NCI-H1417 treated with DMSO at 0.1 percent for 48 hours (cell line): ENCODE data around the gene NPSR1.
"Not testable (repeated sequence)": the region's sequence is repeated elsewhere in the genome, so short reads cannot be mapped to it uniquely, and the experiment has no call there.

Source experiments
- DNase-seq: peaks from one replicate; lab custom pipeline; 2025; lab: John Stamatoyannopoulos, UW

The NPSR1 gene

GRCh38 chr7:34835901-34836600, 178.0 kb downstream of the NPSR1 start:
- DNase-seq: no peak

- no peak for DNase-seq
Measured at GRCh38 chr7:34837316-34837715, 179.3 kb downstream of the NPSR1 start.

GRCh38 chr7:34837801-34838201, 179.8 kb downstream of the NPSR1 start:
- DNase-seq: no peak

- DNase-seq: peak; percentile 69
Measured at GRCh38 chr7:34838329-34838728, 180.3 kb downstream of the NPSR1 start.

- DNase-seq: no peak
Measured at GRCh38 chr7:34839645-34840044, 181.6 kb downstream of the NPSR1 start.

- no peak for DNase-seq
Measured at GRCh38 chr7:34840176-34840785, 182.3 kb downstream of the NPSR1 start.

GRCh38 chr7:34841326-34841725, 183.3 kb downstream of the NPSR1 start:
- DNase-seq: no peak

- DNase-seq: no peak
Measured at GRCh38 chr7:34842782-34843181, 184.8 kb downstream of the NPSR1 start.

GRCh38 chr7:34844406-34844805, 186.4 kb downstream of the NPSR1 start:
- DNase-seq: no peak

GRCh38 chr7:34844936-34845665, 187.1 kb downstream of the NPSR1 start:
- no peak for DNase-seq

GRCh38 chr7:34845666-34846361, 187.8 kb downstream of the NPSR1 start:
- DNase-seq: no peak

GRCh38 chr7:34846976-34847375, 189.0 kb downstream of the NPSR1 start:
- no peak for DNase-seq

GRCh38 chr7:34848670-34849069, 190.7 kb downstream of the NPSR1 start:
- no peak for DNase-seq

- no peak for DNase-seq
Measured at GRCh38 chr7:34849163-34849960, 191.3 kb downstream of the NPSR1 start.

GRCh38 chr7:34849986-34850385, 192.0 kb downstream of the NPSR1 start:
- no peak for DNase-seq

GRCh38 chr7:34850681-34851080, 192.7 kb downstream of the NPSR1 start:
- DNase-seq: no peak

- DNase-seq: no peak
Measured at GRCh38 chr7:34851431-34851830, 193.4 kb downstream of the NPSR1 start.

GRCh38 chr7:34858444-34858843, 200.4 kb downstream of the NPSR1 start:
- DNase-seq: not testable (repeated sequence)

- not testable (repeated sequence) for DNase-seq
Measured at GRCh38 chr7:34859281-34859680, 201.3 kb downstream of the NPSR1 start.

GRCh38 chr7:34866222-34866621, 208.2 kb downstream of the NPSR1 start:
- DNase-seq: not testable (repeated sequence)

GRCh38 chr7:34867341-34867740, 209.3 kb downstream of the NPSR1 start:
- DNase-seq: not testable (repeated sequence)

- DNase-seq: not testable (repeated sequence)
Measured at GRCh38 chr7:34868602-34869001, 210.6 kb downstream of the NPSR1 start.
